DMS53 (cell line): ENCODE measurements around the gene MAN1A1.
A peak's percentile ranks its signal among the peaks of the same experiment; 100 is the strongest.

ENCODE experiments used
- DNase-seq: peaks from one replicate; lab custom pipeline; 2025; lab: John Stamatoyannopoulos, UW

MAN1A1 gene

GRCh38 chr6:119269266-119270103, 80.1 kb downstream of the MAN1A1 start:
- DNase-seq, result no peak

DNA sequence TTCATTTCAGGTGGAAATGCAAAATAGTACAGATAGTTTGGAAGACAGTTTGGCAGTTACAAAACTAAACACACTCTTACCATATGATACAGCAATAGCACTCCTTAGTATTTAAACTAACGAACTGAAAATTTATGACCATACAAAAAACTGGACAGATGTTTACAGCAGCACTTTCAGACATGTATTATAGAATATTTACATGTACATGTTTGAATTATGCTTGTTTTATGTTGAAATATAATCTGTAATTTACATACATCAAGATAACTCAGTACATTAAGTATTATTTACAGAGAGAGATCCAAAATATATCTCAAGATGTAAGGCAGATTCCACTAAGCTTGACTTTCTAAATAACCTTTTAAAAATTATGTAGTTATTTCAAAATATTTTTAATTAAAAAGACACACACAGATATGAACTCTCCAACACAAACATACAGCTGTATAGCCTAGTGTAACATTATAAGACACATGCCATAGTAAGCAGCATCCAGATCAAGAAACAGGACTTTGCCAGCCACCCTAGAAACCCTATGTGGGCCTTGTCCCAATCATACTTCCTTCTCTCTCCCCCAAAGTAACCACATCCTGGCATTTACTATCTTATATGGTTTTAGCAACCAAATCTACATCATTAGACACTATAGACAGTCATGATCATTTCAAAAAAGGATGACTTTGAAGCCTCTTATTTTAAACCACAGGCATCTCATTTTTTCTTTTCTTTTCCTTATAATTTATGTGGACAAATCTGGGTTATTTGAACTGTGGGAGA, 82.2 kb downstream of the MAN1A1 start:
- DNase-seq, result no peak

- no peak for DNase-seq
These were observed 84.6 kb downstream of the MAN1A1 start for GRCh38 chr6:119264854-119265397.

- DNase-seq, result no peak
These were observed 86.9 kb downstream of the MAN1A1 start for GRCh38 chr6:119262612-119263011.

DNA sequence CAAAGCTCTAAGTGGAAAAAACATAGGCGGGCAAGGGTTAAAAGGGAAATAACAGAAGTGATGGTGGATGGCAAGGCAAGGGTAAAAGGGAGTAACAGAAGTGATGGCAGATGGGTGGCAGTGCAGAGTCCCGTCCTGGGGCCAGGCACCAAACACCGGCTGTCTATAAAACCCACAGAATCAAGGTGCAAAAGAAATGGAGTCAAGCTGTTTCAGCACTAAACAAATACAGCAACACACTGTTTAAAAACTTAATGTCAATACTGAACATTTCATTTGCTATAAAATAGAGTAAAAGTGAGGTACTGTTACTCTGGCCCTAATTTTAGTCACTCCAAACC, 87.6 kb downstream of the MAN1A1 start:
- peak; percentile 39 for DNase-seq

DNA sequence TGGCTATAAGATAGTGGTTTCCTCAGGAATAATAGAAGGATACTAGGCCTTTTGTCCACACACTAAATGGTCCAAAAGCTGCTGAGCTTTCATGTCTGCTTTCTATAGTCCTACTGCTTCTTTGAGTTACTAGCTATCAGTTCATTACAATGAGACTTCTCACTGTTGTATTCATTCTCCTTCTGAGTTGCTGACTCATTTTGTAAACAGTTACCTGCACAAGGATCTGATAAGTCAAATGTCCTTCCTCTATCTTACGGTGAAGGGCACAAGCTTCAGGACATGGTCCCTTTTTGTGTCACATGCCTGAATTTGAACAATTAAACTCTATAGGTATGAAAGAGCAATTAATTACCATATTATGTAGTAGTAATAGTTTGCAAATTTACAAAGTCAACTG, 90.5 kb downstream of the MAN1A1 start:
- DNase-seq, result peak; percentile 57

GRCh38 chr6:119257726-119258125, 91.8 kb downstream of the MAN1A1 start:
- no peak for DNase-seq

- no peak for DNase-seq
These were observed 92.5 kb downstream of the MAN1A1 start for GRCh38 chr6:119256978-119257462.

DNA sequence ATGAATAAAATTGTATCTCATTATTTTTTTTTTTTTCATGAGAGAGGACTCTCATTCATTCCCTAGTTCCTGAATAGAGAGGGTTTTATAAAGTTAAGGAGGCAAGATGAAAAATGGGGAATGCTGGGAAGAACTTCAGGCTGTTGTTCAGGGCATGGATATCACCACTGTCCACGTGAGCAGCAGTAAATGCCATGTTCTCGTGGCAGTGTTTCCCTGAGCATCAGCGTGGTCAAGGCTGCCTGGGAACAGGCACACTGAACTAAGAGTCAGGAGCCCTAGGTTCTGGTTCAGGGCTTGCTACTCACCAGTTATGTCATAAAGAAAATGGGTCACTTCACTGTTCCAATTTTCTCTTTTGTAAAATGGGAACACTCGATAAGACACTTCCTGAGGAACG, 93.2 kb downstream of the MAN1A1 start:
- DNase-seq, result no peak

- DNase-seq, result no peak
These were observed 94.1 kb downstream of the MAN1A1 start for GRCh38 chr6:119255492-119255891.

DNA sequence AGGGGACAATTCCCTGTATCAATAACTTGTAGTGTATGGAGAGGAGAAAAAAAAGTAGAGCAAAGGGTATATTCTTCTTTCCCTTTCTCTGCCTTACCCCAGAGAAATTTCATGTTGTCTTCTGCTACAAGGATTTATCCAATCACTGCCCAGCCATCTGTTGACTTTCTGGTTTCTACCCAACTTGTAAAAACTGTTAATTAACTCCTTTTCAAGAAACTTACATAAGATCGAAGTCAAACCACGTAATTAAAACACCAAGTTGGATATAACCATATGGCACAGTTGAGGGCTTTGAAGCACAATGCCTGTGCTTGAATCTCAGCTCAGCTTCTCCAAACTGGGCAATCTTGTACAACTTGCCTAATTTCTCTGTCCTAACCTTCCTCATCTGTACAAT, 99.5 kb downstream of the MAN1A1 start:
- DNase-seq, result no peak

- DNase-seq, result no peak
These were observed 100.2 kb downstream of the MAN1A1 start for GRCh38 chr6:119249319-119249718.

DNA sequence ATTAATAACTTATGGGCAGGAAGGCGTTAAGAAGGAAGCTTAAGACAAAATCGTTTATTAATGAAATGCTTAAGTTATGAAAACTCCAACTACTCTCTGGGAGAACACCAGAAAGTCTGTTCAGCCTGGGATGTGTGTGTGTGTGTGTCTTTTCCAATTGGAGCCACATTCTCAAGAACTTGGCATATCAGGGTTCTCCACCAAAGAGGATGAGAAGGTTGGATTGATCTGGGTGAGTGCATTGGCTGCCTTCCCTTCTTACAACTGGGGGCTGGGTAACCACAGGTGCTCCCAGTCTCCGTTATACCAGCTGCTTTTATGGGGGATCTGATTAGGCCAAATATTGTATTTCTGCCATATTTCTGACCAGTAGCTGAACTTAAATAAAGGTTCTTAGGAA, 102.1 kb downstream of the MAN1A1 start:
- DNase-seq, result no peak

- no peak for DNase-seq
These were observed 105.9 kb downstream of the MAN1A1 start for GRCh38 chr6:119243657-119244056.

- no peak for DNase-seq
These were observed 106.5 kb downstream of the MAN1A1 start for GRCh38 chr6:119243037-119243436.

GRCh38 chr6:119241540-119242309, 107.8 kb downstream of the MAN1A1 start:
- no peak for DNase-seq

DNA sequence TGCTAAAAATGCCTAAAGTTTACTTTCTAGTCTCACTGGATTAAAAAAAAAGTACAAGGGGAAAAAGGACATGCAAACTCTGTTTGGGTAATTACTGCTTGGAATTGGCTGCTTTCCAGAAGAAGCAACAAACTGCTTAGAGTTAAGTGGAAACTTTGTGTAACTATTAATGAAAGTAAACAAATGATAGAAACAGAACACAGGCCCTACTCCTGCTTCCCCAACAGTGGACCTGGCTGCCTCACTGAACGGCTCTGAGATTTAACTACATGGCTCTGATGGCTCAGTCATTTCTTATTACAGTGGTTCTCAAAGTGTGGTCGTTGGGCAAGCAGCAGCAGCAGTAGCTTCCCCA, 108.5 kb downstream of the MAN1A1 start:
- no peak for DNase-seq

- peak; percentile 2 for DNase-seq
These were observed 109.1 kb downstream of the MAN1A1 start for GRCh38 chr6:119240257-119241110.

DNA sequence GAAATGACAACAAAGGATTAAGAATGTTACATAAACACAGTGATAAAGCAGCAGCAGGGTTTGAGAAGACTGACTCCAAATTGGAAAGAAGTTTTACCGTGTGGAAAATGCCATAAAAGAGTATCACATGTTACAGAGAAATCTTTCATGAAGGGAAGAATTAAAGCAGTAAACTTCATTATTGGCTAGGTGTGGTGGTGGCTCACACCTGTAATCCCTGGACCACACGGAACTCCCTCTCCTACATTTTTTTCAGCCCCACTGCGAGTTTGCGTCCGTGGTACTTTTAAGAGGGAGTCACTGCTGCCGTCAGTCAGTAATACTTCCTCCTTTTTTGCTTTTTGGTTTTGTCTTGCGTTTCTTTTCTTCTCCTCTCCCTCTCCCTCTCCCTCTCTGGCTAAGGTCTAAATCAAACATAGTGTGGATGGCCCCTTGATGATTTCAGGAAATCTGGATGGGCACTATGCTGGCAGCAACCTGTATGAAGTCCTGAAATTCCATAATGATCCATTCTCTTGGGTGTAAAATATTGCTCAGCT, 112.3 kb downstream of the MAN1A1 start:
- no peak for DNase-seq

GRCh38 chr6:119234941-119235340, 114.6 kb downstream of the MAN1A1 start:
- DNase-seq, result no peak

DNA sequence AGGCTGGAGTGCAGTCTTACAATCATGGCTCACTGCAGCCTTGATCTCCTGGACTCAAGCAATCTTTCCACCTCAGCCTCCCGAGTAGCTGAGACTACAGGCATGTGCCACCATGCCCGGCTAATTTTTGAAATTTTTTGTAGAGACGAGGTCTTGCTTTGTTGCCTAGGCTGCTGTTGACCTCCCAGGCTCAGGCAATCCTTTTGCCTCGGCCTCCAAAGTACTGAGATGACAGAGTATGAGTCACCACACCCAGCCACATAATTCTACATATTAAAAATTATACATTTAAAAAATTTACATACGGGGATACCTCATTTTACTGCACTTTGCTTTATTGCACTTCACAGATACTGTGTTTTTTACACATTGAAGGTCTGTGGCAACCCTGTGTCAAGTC, 115.1 kb downstream of the MAN1A1 start:
- DNase-seq, result no peak
